Measurements from ENCODE around the gene MMP12. TPM values are rescaled to one million over a fixed set of nuclear protein-coding genes. Genes with fewer than 3 reads are reported as not detected.

The MMP12 gene
- total and polyA plus RNA-seq, 2 experiments from 2014 or later = not detected

GRCh38 chr11:102846292-102846691, 28.5 kb downstream of the MMP12 start:
- ATAC-seq = no peak
- Mint-ChIP-seq H3K4me1 (peaks cover 4% of the 10 kb centered on the region; the same call in 2 of the 3 replicates), H3K36me3 (ENCODE audit: low read depth) (no peaks in the 10 kb centered on the region), H3K27me3 (ENCODE audit: insufficient read depth, low read depth, poor library complexity) (no peaks in the 10 kb centered on the region), H3K4me3 (no peak overlapping the region), H3K27ac (no peak overlapping the region), H3K9me3 (no peaks in the 10 kb centered on the region)
- no peak for TF ChIP-seq JUNB (IDR thresholded peaks at IDR 0.05; ENCODE audit: unreplicated experiment)
- TF ChIP-seq POLR2AphosphoS5 (IDR thresholded peaks at IDR 0.05; ENCODE audit: low read depth) = no peak
- TF ChIP-seq REST (IDR thresholded peaks at IDR 0.05; ENCODE audit: unreplicated experiment) = no peak
- TF ChIP-seq EZH2 (IDR thresholded peaks at IDR 0.05; ENCODE audit: low read depth, unreplicated experiment) = no peak
- no peaks in the 10 kb centered on the region for H3K79me2 ChIP-seq (replicated peaks; ENCODE audit: insufficient read depth)
- H3F3A ChIP-seq (replicated peaks; ENCODE audit: low read depth) = no peaks in the 10 kb centered on the region
- no peak overlapping the region for H3K4me2 ChIP-seq
- H3K4me3 ChIP-seq = no peak overlapping the region
- H3K9me2 ChIP-seq (ENCODE audit: insufficient read depth) = 0 out of 2 replicates have a peak, but pooled peaks cover 3% of the 10 kb centered on the region
- H3K27ac ChIP-seq (ENCODE audit: low read depth) = no peak overlapping the region
- H3K36me3 ChIP-seq (ENCODE audit: insufficient read depth) = no peaks in the 10 kb centered on the region
- no peaks in the 10 kb centered on the region for H4K20me1 ChIP-seq (replicated peaks; ENCODE audit: insufficient read depth)
- no peaks in the 10 kb centered on the region for H3K27me3 ChIP-seq (ENCODE audit: insufficient read depth)
- no peak overlapping the region for H2AFZ ChIP-seq
- no peak for DNase-seq (ENCODE audit: low spot score)
- H3K4me1 ChIP-seq (ENCODE audit: insufficient read depth) = no peaks in the 10 kb centered on the region

- Histone ChIP-seq H3K79me2 (replicated peaks; ENCODE audit: insufficient read depth) (no peaks in the 10 kb centered on the region), H3K27ac (ENCODE audit: low read depth) (no peak within 1 kb of the TSS), H4K20me1 (replicated peaks; ENCODE audit: insufficient read depth) (no peaks in the 10 kb centered on the region), H3K4me3 (no peak within 1 kb of the TSS), H3K9me2 (ENCODE audit: insufficient read depth) (0 out of 2 replicates have a peak, but pooled peaks cover 3% of the 10 kb centered on the region), H3K36me3 (ENCODE audit: insufficient read depth) (no peaks in the 10 kb centered on the region), H3F3A (replicated peaks; ENCODE audit: low read depth) (no peaks in the 10 kb centered on the region), H3K27me3 (ENCODE audit: insufficient read depth) (no peaks in the 10 kb centered on the region), H3K4me2 (no peak within 1 kb of the TSS), H3K4me1 (ENCODE audit: insufficient read depth) (no peaks in the 10 kb centered on the region), H2AFZ (peak within 1 kb of the TSS; percentile 77; the same call in 1 of the 2 replicates)
- no peak within 1 kb of the TSS for H3K4me3 Mint-ChIP-seq
- ATAC-seq (no peak), DNase-seq (ENCODE audit: low spot score) (no peak)
- no peaks in the 10 kb centered on the region for H3K9me3 Mint-ChIP-seq
- peaks cover 8% of the 10 kb centered on the region; the same call in 2 of the 3 replicates for H3K4me1 Mint-ChIP-seq
- H3K36me3 Mint-ChIP-seq (ENCODE audit: low read depth) = no peaks in the 10 kb centered on the region
- no peaks in the 10 kb centered on the region for H3K27me3 Mint-ChIP-seq (ENCODE audit: insufficient read depth, low read depth, poor library complexity)
- H3K27ac Mint-ChIP-seq = no peak within 1 kb of the TSS
- TF ChIP-seq, protein P1, sequence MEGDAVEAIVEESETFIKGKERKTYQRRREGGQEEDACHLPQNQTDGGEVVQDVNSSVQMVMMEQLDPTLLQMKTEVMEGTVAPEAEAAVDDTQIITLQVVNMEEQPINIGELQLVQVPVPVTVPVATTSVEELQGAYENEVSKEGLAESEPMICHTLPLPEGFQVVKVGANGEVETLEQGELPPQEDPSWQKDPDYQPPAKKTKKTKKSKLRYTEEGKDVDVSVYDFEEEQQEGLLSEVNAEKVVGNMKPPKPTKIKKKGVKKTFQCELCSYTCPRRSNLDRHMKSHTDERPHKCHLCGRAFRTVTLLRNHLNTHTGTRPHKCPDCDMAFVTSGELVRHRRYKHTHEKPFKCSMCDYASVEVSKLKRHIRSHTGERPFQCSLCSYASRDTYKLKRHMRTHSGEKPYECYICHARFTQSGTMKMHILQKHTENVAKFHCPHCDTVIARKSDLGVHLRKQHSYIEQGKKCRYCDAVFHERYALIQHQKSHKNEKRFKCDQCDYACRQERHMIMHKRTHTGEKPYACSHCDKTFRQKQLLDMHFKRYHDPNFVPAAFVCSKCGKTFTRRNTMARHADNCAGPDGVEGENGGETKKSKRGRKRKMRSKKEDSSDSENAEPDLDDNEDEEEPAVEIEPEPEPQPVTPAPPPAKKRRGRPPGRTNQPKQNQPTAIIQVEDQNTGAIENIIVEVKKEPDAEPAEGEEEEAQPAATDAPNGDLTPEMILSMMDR (conservative IDR thresholded peaks at IDR 0.05; ENCODE audit: low read depth in 2 of 2) = no peak
- TF ChIP-seq STAT1 (IDR thresholded peaks at IDR 0.05; ENCODE audit: unreplicated experiment) (no peak), ZNF114 (CRISPR knock-in tag; IDR thresholded peaks at IDR 0.05) (no peak), REST (IDR thresholded peaks at IDR 0.05; ENCODE audit: unreplicated experiment) (no peak)
Observed at GRCh38 chr11:102843489-102843888, 31.3 kb downstream of the MMP12 start, which contains the start of gene MMP3. Gene MMP3, minus strand, starts transcription at chr11:102843609. Its CDS starts 63 bp downstream, at chr11:102843546.
